Uterus (tissue), 4 donors: ENCODE data around the gene MMEL1. TPM values are rescaled to one million over a fixed set of nuclear protein-coding genes. Genes with fewer than 3 reads are reported as not detected.

Source experiments
- DNase-seq, 2 donors: peaks; one replicate each; pipeline ENCODE4 v3.0.0-alpha.2; 2019 to 2020
- H3K27ac ChIP-seq, 2 donors: fragments of 200-600 bp; sonication (generic); 1 replicate in 1 of 2; 2 replicates in 1 of 2; pipeline ENCODE4 v1.5.1; 2016 to 2018
- H3K27me3 ChIP-seq, 2 donors: fragments of 200-600 bp; sonication (generic); one replicate each; pipeline ENCODE4 v1.5.1; 2018 to 2019; ENCODE audit warnings: control low read depth in 1 of 2
- H3K36me3 ChIP-seq, 2 donors: fragments of 200-600 bp; sonication (generic); one replicate each; pipeline ENCODE4 v1.5.1; 2019; ENCODE audit warnings: control low read depth in 1 of 2
- H3K4me1 ChIP-seq, 2 donors: fragments of 200-600 bp; sonication (generic); one replicate each; pipeline ENCODE4 v1.5.1; 2018 to 2019; ENCODE audit warnings: control low read depth in 1 of 2
- H3K4me3 ChIP-seq, 2 donors: fragments of 200-600 bp; sonication (generic); 1 replicate in 1 of 2; 2 replicates in 1 of 2; pipeline ENCODE4 v1.5.1; 2018 to 2019; ENCODE audit warnings: mild to moderate bottlenecking in 1 of 2
- H3K9me3 ChIP-seq, 2 donors: fragments of 200-600 bp; sonication (generic); one replicate each; pipeline ENCODE4 v1.5.1; 2019; ENCODE audit warnings: control low read depth in 1 of 2
- CTCF ChIP-seq, 4 experiments: fragments of 200-600 bp in 2 of 4; fragments of 450-650 bp in 2 of 4; sonication (generic) in 2 of 4; IDR thresholded peaks; one replicate each; pipeline ENCODE4 v1.5.1; 2016 to 2019; ENCODE audit warnings: antibody characterized with exemption in 4 of 4, mild to moderate bottlenecking in 2 of 4, moderate library complexity in 1 of 4
- POLR2A ChIP-seq, 2 donors: fragments of 450-650 bp; IDR thresholded peaks; one replicate each; pipeline ENCODE4 v1.6.1; 2016; ENCODE audit warnings: antibody characterized with exemption in 2 of 2, mild to moderate bottlenecking in 1 of 2, moderate library complexity in 1 of 2
- intact Hi-C: fragments of 100-400 bp; cut with DNase I; formaldehyde crosslinking; loops from one replicate; pipeline ENCODE4 v1.15.1; 2023; ENCODE audit warnings: low total_unique reads
- total RNA-seq, 4 donors: library from RNA; depleted of rRNA in 3 of 4; stranded (reverse); fragments of >200 nt in 3 of 4; gene quantifications; one replicate each; pipeline versions ENCODE4 v1.1.0 to v1.2.4, GENCODE V29; 2014 to 2023
- donor health status: DM: yes; HTN: yes; CAD: no.

Gene MMEL1
- total RNA-seq, 4 donors from 2014 or later: 2.6 to 4.8 TPM; not detected in 2

- Histone ChIP-seq H3K4me1 (no peaks in the 10 kb centered on the region), H3K36me3 (no peaks in the 10 kb centered on the region), H3K27me3 (no peaks in the 10 kb centered on the region), H3K27ac (no peak overlapping the region), H3K9me3 (no peaks in the 10 kb centered on the region), H3K4me3 (no peak overlapping the region)
- TF ChIP-seq CTCF (IDR thresholded peaks at IDR 0.05) (no peak), POLR2A (IDR thresholded peaks at IDR 0.05) (no peak)
- no peak for DNase-seq
- intact Hi-C loops: no loop called here
Observed at GRCh38 chr1:2564006-2564814, 68.6 kb downstream of the MMEL1 start.

GRCh38 chr1:2563205-2563604, 69.6 kb downstream of the MMEL1 start:
- H3K4me3 ChIP-seq: no peak overlapping the region
- TF ChIP-seq CTCF (IDR thresholded peaks at IDR 0.05): no peak
- H3K4me1 ChIP-seq: no peaks in the 10 kb centered on the region
- no peaks in the 10 kb centered on the region for H3K9me3 ChIP-seq
- no peak for DNase-seq
- intact Hi-C loops: no loop called here
- H3K27me3 ChIP-seq: no peaks in the 10 kb centered on the region
- no peaks in the 10 kb centered on the region for H3K36me3 ChIP-seq
- no peak overlapping the region for H3K27ac ChIP-seq

GRCh38 chr1:2561898-2562895, 70.6 kb downstream of the MMEL1 start:
- Histone ChIP-seq H3K27ac (no peak overlapping the region), H3K36me3 (no peaks in the 10 kb centered on the region), H3K27me3 (no peaks in the 10 kb centered on the region), H3K4me1 (no peaks in the 10 kb centered on the region), H3K4me3 (no peak overlapping the region), H3K9me3 (no peaks in the 10 kb centered on the region)
- DNase-seq: no peak
- intact Hi-C loops: no loop called here
- TF ChIP-seq POLR2A (IDR thresholded peaks at IDR 0.05): no peak
- TF ChIP-seq CTCF (IDR thresholded peaks at IDR 0.05): no peak

GRCh38 chr1:2561446-2561845, 71.4 kb downstream of the MMEL1 start:
- no peaks in the 10 kb centered on the region for H3K36me3 ChIP-seq
- no peaks in the 10 kb centered on the region for H3K9me3 ChIP-seq
- no peak overlapping the region for H3K4me3 ChIP-seq
- no peak overlapping the region for H3K27ac ChIP-seq
- no peaks in the 10 kb centered on the region for H3K4me1 ChIP-seq
- no peaks in the 10 kb centered on the region for H3K27me3 ChIP-seq
- DNase-seq: no peak
- intact Hi-C loops: no loop called here
- TF ChIP-seq POLR2A (IDR thresholded peaks at IDR 0.05) (no peak), CTCF (IDR thresholded peaks at IDR 0.05) (no peak)
